GM12878 (cell line): ENCODE results near the gene TRIM63. TPM values are rescaled to one million over a fixed set of nuclear protein-coding genes. Genes with fewer than 3 reads are reported as not detected.

Experiments
- ATAC-seq: fragments of 200-7000 bp; cut with Tn5 transposase; 3 replicates; pipeline ENCODE4 v1.9.1; 2020; ENCODE audit warnings: mild to moderate bottlenecking, moderate library complexity
- BruUV-seq: library from RNA; stranded (reverse); fragments of 400-500 nt; replicated peaks from 2 replicates; lab custom pipeline; 2021; lab: Mats Ljungman, UMichigan
- CTCF ChIA-PET: fragments of 300-600 bp; sonication (Branson Sonifier 250); formaldehyde crosslinking; extraction: SDS; loops from one replicate; lab custom pipeline; 2021; ENCODE audit warnings: inconsistent platforms; lab: Yijun Ruan, JAX
- POLR2A ChIA-PET: fragments of 350-600 bp; formaldehyde crosslinking; extraction: SDS; loops from one replicate; lab custom pipeline; 2021; ENCODE audit warnings: inconsistent platforms; lab: Charles Lee
- RAD21 ChIA-PET: fragments of 300-600 bp; sonication (Branson Sonifier 250); formaldehyde crosslinking; loops from one replicate; lab custom pipeline; 2023; ENCODE audit warnings: antibody characterized with exemption; ENCODE audit not compliant: unreplicated experiment; lab: Charles Lee
- SMC1A ChIA-PET: fragments of 300-600 bp; sonication (Branson Sonifier 250); formaldehyde crosslinking; loops from one replicate; lab custom pipeline; 2023; ENCODE audit not compliant: unreplicated experiment, uncharacterized antibody; lab: Charles Lee
- DNase-seq: peaks from one replicate; pipeline ENCODE4 v3.0.0-alpha.2; 2011; ENCODE audit warnings: low read depth, low spot score
- FAIRE-seq: peaks from 3 replicates; lab custom pipeline; 2011; peaks lifted over from hg19 to GRCh38; lab: Jason Lieb, UNC
- H2AFZ ChIP-seq: 2 replicates; pipeline ENCODE4 v1.6.0; 2011; ENCODE audit warnings: low read depth, low read length, control low read depth; ENCODE audit not compliant: control insufficient read depth
- H3K27ac ChIP-seq: 2 replicates; pipeline ENCODE4 v1.5.1; 2011; ENCODE audit warnings: control low read depth; ENCODE audit not compliant: control insufficient read depth, insufficient read depth
- H3K27me3 ChIP-seq, 2 experiments: replicated peaks in 1 of 2; 2 replicates each; pipeline versions ENCODE4 v1.6.0 to v1.6.1; 2011; ENCODE audit warnings: low read length in 1 of 2; ENCODE audit not compliant: control insufficient read depth in 2 of 2, insufficient read depth in 2 of 2
- H3K36me3 ChIP-seq, 2 experiments: 2 replicates each; pipeline ENCODE4 v1.5.1; 2011; ENCODE audit warnings: low read length in 1 of 2; ENCODE audit not compliant: control insufficient read depth in 2 of 2, insufficient read depth in 2 of 2
- H3K4me1 ChIP-seq: 2 replicates; pipeline ENCODE4 v1.6.1; 2011; ENCODE audit warnings: mild to moderate bottlenecking, low read length, moderate library complexity, mixed read lengths; ENCODE audit not compliant: control insufficient read depth, insufficient read depth
- H3K4me2 ChIP-seq: 2 replicates; pipeline ENCODE4 v1.6.0; 2011; ENCODE audit warnings: control low read depth; ENCODE audit not compliant: control insufficient read depth, insufficient read depth
- H3K4me3 ChIP-seq: fragments of 200-600 bp; sonication (generic); 2 replicates; pipeline ENCODE4 v1.5.1; 2016
- H3K79me2 ChIP-seq: 2 replicates; pipeline ENCODE4 v1.6.0; 2011; ENCODE audit warnings: low read length; ENCODE audit not compliant: control insufficient read depth, insufficient read depth
- H3K9ac ChIP-seq: 2 replicates; pipeline ENCODE4 v1.8.0; 2011; ENCODE audit warnings: low read length, control low read depth, mixed read lengths; ENCODE audit not compliant: control insufficient read depth, insufficient read depth
- H3K9me3 ChIP-seq: replicated peaks from 3 replicates; pipeline ENCODE4 v1.5.1; 2011; ENCODE audit warnings: mild to moderate bottlenecking, low read length; ENCODE audit not compliant: control insufficient read depth, insufficient read depth
- H4K20me1 ChIP-seq: 2 replicates; pipeline ENCODE4 v1.6.0; 2011; ENCODE audit not compliant: control insufficient read depth, insufficient read depth
- FOXK2 ChIP-seq: fragments of 450-650 bp; IDR thresholded peaks from 2 replicates; pipeline ENCODE4 v1.6.1; 2017; ENCODE audit warnings: mild to moderate bottlenecking, moderate library complexity
- TCF3 ChIP-seq: IDR thresholded peaks from 2 replicates; pipeline ENCODE4 v1.6.1; 2012; ENCODE audit warnings: low read depth, mild to moderate bottlenecking, low read length, borderline replicate concordance; ENCODE audit not compliant: insufficient read depth
- WGBS: methylation state at CpG from one replicate; pipeline ENCODE4 v1.1.6; 2016; ENCODE audit warnings: low lambda C conversion rate; ENCODE audit not compliant: insufficient replicate concordance, insufficient coverage; ENCODE audit errors: missing lambda C conversion rate; 5-methylcytosine and 5-hydroxymethylcytosine counted together
- in situ Hi-C: fragments of 300-500 bp; cut with MboI; formaldehyde crosslinking; loops from 9 replicates; pipeline ENCODE4 v1.14.3; 2018; ENCODE audit warnings: mixed read lengths
- intact Hi-C: fragments of 100-400 bp; cut with micrococcal nuclease; formaldehyde crosslinking; loops from one replicate; pipeline ENCODE4 v1.14.2; 2022; ENCODE audit not compliant: unreplicated experiment
- polyA plus RNA-seq, 11 experiments: library from polyadenylated mRNA; depleted of rRNA in 4 of 11; unstranded in 6 of 11; stranded (reverse) in 5 of 11; fragments of >200 nt; fragmentation: Nextera tagmentation in 4 of 11; fragmentation: Illumina TruSeq in 1 of 11; extraction: Ambion mirVana in 4 of 11; extraction: Trizol in 1 of 11; gene quantifications; 1 replicate in 1 of 11; 2 replicates in 10 of 11; pipeline versions ENCODE4 v1.2.1 to v1.2.3, GENCODE V29; 2011 to 2016; ENCODE audit warnings: inconsistent platforms in 2 of 11, missing spikeins in 2 of 11, low read depth in 1 of 11
- total RNA-seq, 4 experiments: library from RNA; depleted of rRNA in 3 of 4; stranded (reverse); fragments of >200 nt in 3 of 4; fragmentation: Illumina TruSeq in 1 of 4; extraction: Trizol in 1 of 4; gene quantifications; 2 replicates each; pipeline versions ENCODE4 v1.2.1 to v1.2.3, GENCODE V29; 2013 to 2021
- TF ChIP-seq, protein P1 (sequence below): IDR thresholded peaks from 2 replicates; pipeline ENCODE4 v1.6.1; 2012; ENCODE audit warnings: low read depth, low read length, improper control_type of control experiment
- TF ChIP-seq, protein P2 (sequence below): IDR thresholded peaks from 2 replicates; pipeline ENCODE4 v1.6.1; 2011; ENCODE audit warnings: borderline replicate concordance, low read depth, mild to moderate bottlenecking, moderate library complexity, mixed read lengths, low read length; ENCODE audit not compliant: insufficient read depth; ENCODE audit errors: extremely low read length

TRIM63 gene
- total and polyA plus RNA-seq, 10 of the 15 experiments (the other 5 are each of a cell fraction or from before 2014, with no cell fraction given) = not detected

DNA sequence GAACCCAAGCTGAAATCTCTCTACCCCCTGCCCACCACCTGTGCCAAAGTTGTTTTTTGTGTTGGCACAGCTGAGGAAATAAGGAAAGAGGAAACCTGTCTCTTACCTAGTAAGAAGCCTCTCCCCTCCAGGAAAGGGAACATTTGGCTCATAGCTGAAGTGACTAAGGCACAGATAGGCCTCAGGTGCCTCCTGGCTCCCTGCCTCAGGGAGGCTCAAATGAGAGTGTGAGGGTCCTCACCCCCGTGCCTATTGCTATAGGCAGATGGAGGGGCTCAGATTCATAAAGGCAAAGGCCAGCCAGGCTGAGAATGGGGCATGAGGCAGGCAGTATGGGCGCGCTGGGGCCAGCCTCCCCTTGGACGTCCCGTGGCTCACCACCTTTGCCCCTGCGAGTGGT lies 29.0 kb downstream of the TRIM63 start:
- ChIA-PET POLR2A (no interaction called here), SMC1A (interaction anchor here (1.0 kb wide), 1 partner anchor 107 kb away, joined by 3 read pairs; no protein-coding TSS in a partner anchor), RAD21 (no interaction called here), CTCF (interaction anchor here (0.6 to 1.5 kb wide), 3 partner anchors 107 to 379 kb away, joined by 3 read pairs; no protein-coding TSS in a partner anchor)
- no peak overlapping the region for H3K27ac ChIP-seq
- H3K4me3 ChIP-seq = no peak overlapping the region
- 3% methylated on average over 6 of the region's 6 CpGs for WGBS
- no peaks in the 10 kb centered on the region for H3K36me3 ChIP-seq
- no peaks in the 10 kb centered on the region for H3K9me3 ChIP-seq
- H3K9ac ChIP-seq = no peak overlapping the region
- H3K79me2 ChIP-seq = no peaks in the 10 kb centered on the region
- peaks cover 0 to 2% of the 10 kb centered on the region in 2 experiments for H3K27me3 ChIP-seq
- peaks cover 10% of the 10 kb centered on the region; the same call in 1 of the 2 replicates for H3K4me1 ChIP-seq
- DNase-seq (no peak), FAIRE-seq (no peak), ATAC-seq (no peak)
- intact Hi-C loops (loop anchor here (5.0 kb wide), 2 partner anchors 69 to 109 kb away; no protein-coding TSS in a partner anchor), in situ Hi-C loops (no loop called here)
- H4K20me1 ChIP-seq = no peaks in the 10 kb centered on the region
- no peak overlapping the region for H3K4me2 ChIP-seq
- TF ChIP-seq FOXK2 = no peak
- TF ChIP-seq TCF3 = no peak
- H2AFZ ChIP-seq = no peak overlapping the region
- BruUV-seq = no TSS peak

DNA sequence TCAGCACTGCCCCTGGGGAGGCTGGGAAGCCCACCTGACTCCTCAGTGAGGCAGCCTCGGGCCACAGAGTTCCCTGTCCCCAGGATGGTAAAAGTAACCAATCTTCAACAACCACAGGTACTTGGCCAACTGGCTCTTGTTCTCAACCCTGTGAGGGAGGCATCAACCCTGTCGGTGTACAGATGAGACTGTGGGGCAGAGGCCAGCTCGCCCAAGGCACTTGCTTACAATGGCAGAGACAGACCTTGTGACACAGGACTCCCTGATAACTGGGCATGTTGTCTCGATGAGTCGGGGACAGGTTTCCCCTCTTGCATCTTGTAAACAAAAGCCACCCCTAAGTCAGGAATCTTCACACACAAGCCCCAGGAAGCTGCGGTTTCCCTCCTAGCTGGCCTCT lies 29.5 kb downstream of the TRIM63 start:
- H3K9ac ChIP-seq = no peak overlapping the region
- no peaks in the 10 kb centered on the region for H3K9me3 ChIP-seq
- in situ Hi-C loops (no loop called here), intact Hi-C loops (loop anchor here (5.0 kb wide), 2 partner anchors 69 to 109 kb away; no protein-coding TSS in a partner anchor)
- ChIA-PET RAD21 (no interaction called here), CTCF (no interaction called here), POLR2A (no interaction called here), SMC1A (interaction anchor here (1.0 kb wide), 1 partner anchor 107 kb away, joined by 3 read pairs; no protein-coding TSS in a partner anchor)
- no peak overlapping the region for H3K27ac ChIP-seq
- no peaks in the 10 kb centered on the region for H4K20me1 ChIP-seq
- H3K79me2 ChIP-seq = no peaks in the 10 kb centered on the region
- no TSS peak for BruUV-seq
- TF ChIP-seq, protein P1, sequence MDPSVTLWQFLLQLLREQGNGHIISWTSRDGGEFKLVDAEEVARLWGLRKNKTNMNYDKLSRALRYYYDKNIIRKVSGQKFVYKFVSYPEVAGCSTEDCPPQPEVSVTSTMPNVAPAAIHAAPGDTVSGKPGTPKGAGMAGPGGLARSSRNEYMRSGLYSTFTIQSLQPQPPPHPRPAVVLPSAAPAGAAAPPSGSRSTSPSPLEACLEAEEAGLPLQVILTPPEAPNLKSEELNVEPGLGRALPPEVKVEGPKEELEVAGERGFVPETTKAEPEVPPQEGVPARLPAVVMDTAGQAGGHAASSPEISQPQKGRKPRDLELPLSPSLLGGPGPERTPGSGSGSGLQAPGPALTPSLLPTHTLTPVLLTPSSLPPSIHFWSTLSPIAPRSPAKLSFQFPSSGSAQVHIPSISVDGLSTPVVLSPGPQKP = no peak
- TF ChIP-seq, protein P2, sequence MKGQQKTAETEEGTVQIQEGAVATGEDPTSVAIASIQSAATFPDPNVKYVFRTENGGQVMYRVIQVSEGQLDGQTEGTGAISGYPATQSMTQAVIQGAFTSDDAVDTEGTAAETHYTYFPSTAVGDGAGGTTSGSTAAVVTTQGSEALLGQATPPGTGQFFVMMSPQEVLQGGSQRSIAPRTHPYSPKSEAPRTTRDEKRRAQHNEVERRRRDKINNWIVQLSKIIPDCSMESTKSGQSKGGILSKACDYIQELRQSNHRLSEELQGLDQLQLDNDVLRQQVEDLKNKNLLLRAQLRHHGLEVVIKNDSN = no peak
- no peak for ATAC-seq
- H3K4me1 ChIP-seq = peaks cover 10% of the 10 kb centered on the region; the same call in 1 of the 2 replicates
- no peak overlapping the region for H2AFZ ChIP-seq
- no peak overlapping the region for H3K4me2 ChIP-seq
- H3K4me3 ChIP-seq = no peak overlapping the region
- H3K27me3 ChIP-seq = peaks cover 0 to 2% of the 10 kb centered on the region in 2 experiments
- DNase-seq = no peak
- WGBS = 37% methylated on average over 6 of the region's 6 CpGs
- FAIRE-seq = no peak
- no peaks in the 10 kb centered on the region for H3K36me3 ChIP-seq
